Esophagus squamous epithelium (tissue), 4 donors: ENCODE measurements around the gene ASB8.
A peak's percentile ranks its signal among the peaks of the same experiment; 100 is the strongest.

Experiments
- POLR2A ChIP-seq, 4 donors: fragments of 450-650 bp; IDR thresholded peaks; one replicate each; pipeline ENCODE4 v1.6.1; 2017; ENCODE audit warnings: antibody characterized with exemption in 4 of 4, mild to moderate bottlenecking in 4 of 4, moderate library complexity in 3 of 4
- TF ChIP-seq, protein P1 (sequence below), 6 experiments: fragments of 450-650 bp in 4 of 6; fragments of 200-600 bp in 2 of 6; sonication (generic) in 2 of 6; IDR thresholded peaks; one replicate each; pipeline ENCODE4 v1.5.1; 2016 to 2019; ENCODE audit warnings: antibody characterized with exemption in 6 of 6, mild to moderate bottlenecking in 4 of 6, moderate library complexity in 4 of 6

DNA sequence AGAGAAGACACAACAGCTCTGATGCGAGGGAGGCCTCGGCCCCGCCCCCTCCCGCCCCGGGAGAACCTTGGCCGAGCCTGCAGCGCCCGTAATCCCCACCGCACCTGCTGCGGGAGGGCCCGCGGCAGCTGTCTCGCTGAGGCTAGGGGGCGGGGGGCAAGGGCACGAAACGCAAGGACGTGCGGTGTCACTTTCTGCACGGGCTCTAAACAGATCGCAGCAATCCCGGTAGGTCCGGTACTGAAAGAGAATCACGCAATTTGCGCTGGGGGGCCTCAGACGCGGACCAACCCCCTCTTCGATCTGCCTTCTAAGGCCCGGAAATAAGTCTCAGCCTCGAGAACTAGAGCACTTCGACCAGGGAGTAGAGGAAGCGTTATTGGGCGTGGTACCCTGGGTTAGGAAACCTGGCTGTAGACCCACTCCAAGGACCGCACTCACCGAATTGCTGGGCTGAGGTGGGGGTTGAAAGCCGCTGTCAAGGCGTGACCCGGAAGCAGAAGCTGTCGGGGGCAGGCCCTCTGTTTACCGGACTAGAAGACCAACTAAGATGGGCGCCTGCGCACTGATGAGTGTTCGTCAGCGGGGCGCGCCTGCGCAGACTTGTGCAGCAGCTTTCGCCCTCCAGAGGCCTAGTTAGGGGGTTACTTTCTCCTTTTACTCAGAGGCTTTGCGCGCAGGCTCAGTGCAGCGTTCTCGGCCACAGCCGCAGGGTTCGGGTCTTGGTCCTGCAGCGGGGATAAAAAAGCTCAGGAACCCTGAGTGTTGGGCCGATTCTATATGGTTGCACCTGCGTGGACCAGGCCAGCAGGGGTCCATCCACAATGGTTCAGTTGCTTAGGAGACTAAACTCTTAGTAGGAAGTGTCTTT lies at the start of gene ASB8:
- TF ChIP-seq POLR2A (IDR thresholded peaks at IDR 0.05), result peak in 1 of 4 donors; percentile 12
- TF ChIP-seq, protein P1, sequence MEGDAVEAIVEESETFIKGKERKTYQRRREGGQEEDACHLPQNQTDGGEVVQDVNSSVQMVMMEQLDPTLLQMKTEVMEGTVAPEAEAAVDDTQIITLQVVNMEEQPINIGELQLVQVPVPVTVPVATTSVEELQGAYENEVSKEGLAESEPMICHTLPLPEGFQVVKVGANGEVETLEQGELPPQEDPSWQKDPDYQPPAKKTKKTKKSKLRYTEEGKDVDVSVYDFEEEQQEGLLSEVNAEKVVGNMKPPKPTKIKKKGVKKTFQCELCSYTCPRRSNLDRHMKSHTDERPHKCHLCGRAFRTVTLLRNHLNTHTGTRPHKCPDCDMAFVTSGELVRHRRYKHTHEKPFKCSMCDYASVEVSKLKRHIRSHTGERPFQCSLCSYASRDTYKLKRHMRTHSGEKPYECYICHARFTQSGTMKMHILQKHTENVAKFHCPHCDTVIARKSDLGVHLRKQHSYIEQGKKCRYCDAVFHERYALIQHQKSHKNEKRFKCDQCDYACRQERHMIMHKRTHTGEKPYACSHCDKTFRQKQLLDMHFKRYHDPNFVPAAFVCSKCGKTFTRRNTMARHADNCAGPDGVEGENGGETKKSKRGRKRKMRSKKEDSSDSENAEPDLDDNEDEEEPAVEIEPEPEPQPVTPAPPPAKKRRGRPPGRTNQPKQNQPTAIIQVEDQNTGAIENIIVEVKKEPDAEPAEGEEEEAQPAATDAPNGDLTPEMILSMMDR (IDR thresholded peaks at IDR 0.05), result peak in 4 of 6 experiments; percentile 50 to 68 (median 57)
